Glomerular endothelial cell (primary cell): ENCODE data around the gene DIMT1. TPM values are rescaled to one million over a fixed set of nuclear protein-coding genes. Genes with fewer than 3 reads are reported as not detected.

Experiments used
- DNase-seq: peaks from one replicate; pipeline ENCODE4 v3.0.0-alpha.2; 2011; ENCODE audit warnings: low read depth, low spot score; ENCODE audit errors: extremely low read depth
- total RNA-seq: library from RNA; depleted of rRNA; stranded (reverse); fragments of >200 nt; gene quantifications from 2 replicates; pipeline ENCODE4 v1.2.3, GENCODE V29; 2015

The DIMT1 gene
- total RNA-seq, result 12.8 and 27.7 TPM in 2 replicates

- DNase-seq, result peak; percentile 82
Measured at GRCh38 chr5:62403411-62404250, at the start of gene DIMT1. Gene DIMT1, minus strand, starts transcription at chr5:62403905. Its CDS starts 133 bp downstream, at chr5:62403772.

GRCh38 chr5:62450259-62450658 is 46.6 kb upstream of the DIMT1 start:
- DNase-seq, result no peak

GRCh38 chr5:62448528-62448927 is 44.8 kb upstream of the DIMT1 start:
- no peak for DNase-seq

GRCh38 chr5:62432621-62433064 is 28.9 kb upstream of the DIMT1 start:
- no peak for DNase-seq

- DNase-seq, result no peak
Measured at GRCh38 chr5:62431735-62432620, 28.3 kb upstream of the DIMT1 start.

- no peak for DNase-seq
Measured at GRCh38 chr5:62424763-62425162, 21.1 kb upstream of the DIMT1 start.

GRCh38 chr5:62421414-62421813 is 17.7 kb upstream of the DIMT1 start:
- DNase-seq, result no peak

- no peak for DNase-seq
Measured at GRCh38 chr5:62419609-62420008, 15.9 kb upstream of the DIMT1 start.

- DNase-seq, result no peak
Measured at GRCh38 chr5:62418462-62419076, 14.9 kb upstream of the DIMT1 start.

GRCh38 chr5:62413711-62414110 is 10.0 kb upstream of the DIMT1 start:
- DNase-seq, result no peak

GRCh38 chr5:62412549-62413329 is 9.0 kb upstream of the DIMT1 start, which contains the start of gene IPO11:
Gene IPO11, plus strand, starts transcription at chr5:62412763. Its CDS starts 24,517 bp downstream, at chr5:62437280.
- DNase-seq, result peak; percentile 97

GRCh38 chr5:62395210-62395950 is 8.3 kb downstream of the DIMT1 start:
- no peak for DNase-seq

- DNase-seq, result no peak
Measured at GRCh38 chr5:62386824-62387223, 16.9 kb downstream of the DIMT1 start.

GRCh38 chr5:62385816-62386400 is 17.8 kb downstream of the DIMT1 start:
- DNase-seq, result no peak

GRCh38 chr5:62385131-62385530 is 18.6 kb downstream of the DIMT1 start:
- no peak for DNase-seq

- DNase-seq, result no peak
Measured at GRCh38 chr5:62376064-62376463, 27.6 kb downstream of the DIMT1 start.

GRCh38 chr5:62375627-62376026 is 28.1 kb downstream of the DIMT1 start:
- DNase-seq, result no peak

GRCh38 chr5:62374090-62374489 is 29.6 kb downstream of the DIMT1 start:
- DNase-seq, result no peak

- DNase-seq, result no peak
Measured at GRCh38 chr5:62373382-62373781, 30.3 kb downstream of the DIMT1 start.
